HL-60 (cell line): ENCODE results near the gene RYR3.

Source experiments
- GABPA ChIP-seq: IDR thresholded peaks from 2 replicates; pipeline ENCODE4 v1.6.1; 2012; ENCODE audit warnings: low read depth
- POLR2AphosphoS5 ChIP-seq: IDR thresholded peaks from 2 replicates; pipeline ENCODE4 v1.6.1; 2012; ENCODE audit warnings: low read depth
- TF ChIP-seq, protein P1 (sequence below): IDR thresholded peaks from one replicate; pipeline ENCODE4 v1.5.1; 2011; ENCODE audit warnings: low read length, control low read depth, inconsistent platforms; ENCODE audit not compliant: insufficient read depth
- TF ChIP-seq, protein P2 (sequence below): IDR thresholded peaks from 2 replicates; pipeline ENCODE4 v1.6.1; 2012; ENCODE audit warnings: low read depth; ENCODE audit not compliant: insufficient replicate concordance

DNA sequence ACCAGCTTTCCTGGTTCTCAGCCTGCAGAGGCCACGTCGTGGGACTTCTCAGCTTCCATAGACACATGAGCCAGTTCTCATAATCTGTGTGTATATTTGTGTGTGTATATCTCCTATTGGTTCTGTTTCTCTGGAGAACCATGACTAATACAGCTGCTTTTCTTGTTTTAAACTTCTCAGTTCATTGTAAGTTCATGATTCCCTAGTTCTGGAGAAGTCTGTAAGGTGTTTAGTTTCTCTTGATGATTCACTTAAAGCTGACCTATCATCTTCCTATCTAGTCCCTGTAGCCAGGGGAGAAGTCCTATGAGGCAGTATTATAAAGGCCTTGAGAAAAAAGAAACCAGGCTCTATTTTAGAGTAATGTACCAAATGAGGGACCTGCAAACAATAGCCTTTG lies 147.7 kb downstream of the RYR3 start:
- TF ChIP-seq, protein P1, sequence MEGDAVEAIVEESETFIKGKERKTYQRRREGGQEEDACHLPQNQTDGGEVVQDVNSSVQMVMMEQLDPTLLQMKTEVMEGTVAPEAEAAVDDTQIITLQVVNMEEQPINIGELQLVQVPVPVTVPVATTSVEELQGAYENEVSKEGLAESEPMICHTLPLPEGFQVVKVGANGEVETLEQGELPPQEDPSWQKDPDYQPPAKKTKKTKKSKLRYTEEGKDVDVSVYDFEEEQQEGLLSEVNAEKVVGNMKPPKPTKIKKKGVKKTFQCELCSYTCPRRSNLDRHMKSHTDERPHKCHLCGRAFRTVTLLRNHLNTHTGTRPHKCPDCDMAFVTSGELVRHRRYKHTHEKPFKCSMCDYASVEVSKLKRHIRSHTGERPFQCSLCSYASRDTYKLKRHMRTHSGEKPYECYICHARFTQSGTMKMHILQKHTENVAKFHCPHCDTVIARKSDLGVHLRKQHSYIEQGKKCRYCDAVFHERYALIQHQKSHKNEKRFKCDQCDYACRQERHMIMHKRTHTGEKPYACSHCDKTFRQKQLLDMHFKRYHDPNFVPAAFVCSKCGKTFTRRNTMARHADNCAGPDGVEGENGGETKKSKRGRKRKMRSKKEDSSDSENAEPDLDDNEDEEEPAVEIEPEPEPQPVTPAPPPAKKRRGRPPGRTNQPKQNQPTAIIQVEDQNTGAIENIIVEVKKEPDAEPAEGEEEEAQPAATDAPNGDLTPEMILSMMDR: no peak
- no peak for TF ChIP-seq POLR2AphosphoS5
- TF ChIP-seq, protein P2, sequence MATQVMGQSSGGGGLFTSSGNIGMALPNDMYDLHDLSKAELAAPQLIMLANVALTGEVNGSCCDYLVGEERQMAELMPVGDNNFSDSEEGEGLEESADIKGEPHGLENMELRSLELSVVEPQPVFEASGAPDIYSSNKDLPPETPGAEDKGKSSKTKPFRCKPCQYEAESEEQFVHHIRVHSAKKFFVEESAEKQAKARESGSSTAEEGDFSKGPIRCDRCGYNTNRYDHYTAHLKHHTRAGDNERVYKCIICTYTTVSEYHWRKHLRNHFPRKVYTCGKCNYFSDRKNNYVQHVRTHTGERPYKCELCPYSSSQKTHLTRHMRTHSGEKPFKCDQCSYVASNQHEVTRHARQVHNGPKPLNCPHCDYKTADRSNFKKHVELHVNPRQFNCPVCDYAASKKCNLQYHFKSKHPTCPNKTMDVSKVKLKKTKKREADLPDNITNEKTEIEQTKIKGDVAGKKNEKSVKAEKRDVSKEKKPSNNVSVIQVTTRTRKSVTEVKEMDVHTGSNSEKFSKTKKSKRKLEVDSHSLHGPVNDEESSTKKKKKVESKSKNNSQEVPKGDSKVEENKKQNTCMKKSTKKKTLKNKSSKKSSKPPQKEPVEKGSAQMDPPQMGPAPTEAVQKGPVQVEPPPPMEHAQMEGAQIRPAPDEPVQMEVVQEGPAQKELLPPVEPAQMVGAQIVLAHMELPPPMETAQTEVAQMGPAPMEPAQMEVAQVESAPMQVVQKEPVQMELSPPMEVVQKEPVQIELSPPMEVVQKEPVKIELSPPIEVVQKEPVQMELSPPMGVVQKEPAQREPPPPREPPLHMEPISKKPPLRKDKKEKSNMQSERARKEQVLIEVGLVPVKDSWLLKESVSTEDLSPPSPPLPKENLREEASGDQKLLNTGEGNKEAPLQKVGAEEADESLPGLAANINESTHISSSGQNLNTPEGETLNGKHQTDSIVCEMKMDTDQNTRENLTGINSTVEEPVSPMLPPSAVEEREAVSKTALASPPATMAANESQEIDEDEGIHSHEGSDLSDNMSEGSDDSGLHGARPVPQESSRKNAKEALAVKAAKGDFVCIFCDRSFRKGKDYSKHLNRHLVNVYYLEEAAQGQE: no peak
- no peak for TF ChIP-seq GABPA
